HG02938 (cell line): ENCODE measurements around the gene TSFM.
A peak's percentile ranks its signal among the peaks of the same experiment; 100 is the strongest.

Experiments
- ATAC-seq: cut with Tn5 transposase; IDR thresholded peaks from one replicate; pipeline ENCODE4 v1.9.1; 2021; ENCODE audit warnings: mild to moderate bottlenecking, moderate library complexity; ENCODE audit not compliant: unreplicated experiment

Gene TSFM

DNA sequence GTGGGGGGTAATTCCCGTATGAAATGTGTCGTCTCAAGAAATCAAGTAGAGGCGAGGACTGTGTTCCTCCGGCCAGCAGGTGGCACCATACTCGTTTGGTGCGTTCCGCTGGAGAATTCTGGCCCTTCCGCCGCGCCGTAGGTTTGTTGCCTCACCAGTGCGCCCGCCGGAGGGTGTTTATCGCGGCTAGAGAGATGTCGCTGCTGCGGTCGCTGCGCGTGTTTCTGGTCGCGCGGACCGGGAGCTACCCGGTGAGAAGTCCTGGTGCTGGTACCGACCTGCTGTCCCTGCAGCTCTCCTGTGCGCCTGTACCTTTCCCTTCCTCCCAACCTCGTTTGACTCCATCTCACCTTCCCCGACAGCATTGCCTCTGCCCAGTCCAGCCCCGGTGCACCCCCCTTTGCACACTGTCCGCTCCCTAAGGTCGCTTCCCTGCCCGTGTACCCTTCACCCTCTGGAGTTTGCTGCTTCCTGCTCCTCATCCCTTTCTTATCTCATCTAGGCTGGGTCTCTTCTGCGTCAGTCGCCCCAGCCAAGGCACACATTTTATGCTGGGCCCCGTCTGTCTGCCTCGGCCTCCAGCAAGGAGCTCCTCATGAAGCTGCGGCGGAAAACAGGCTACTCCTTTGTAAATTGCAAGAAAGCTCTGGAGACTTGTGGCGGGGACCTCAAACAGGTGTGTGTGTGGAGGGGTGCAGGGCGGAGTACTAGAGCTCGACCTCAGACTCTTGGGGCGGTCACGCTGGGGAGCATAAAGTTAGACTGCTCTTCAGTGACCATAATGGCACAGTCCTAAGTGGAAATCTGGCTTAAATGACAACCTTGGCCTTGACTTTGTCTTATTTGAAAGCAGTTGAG lies at the start of gene TSFM:
Gene TSFM, plus strand, starts transcription at position 180 of the 858 bp plus-strand sequence. Its CDS starts 15 bp downstream, at position 195.
- ATAC-seq = peak; percentile 86

DNA sequence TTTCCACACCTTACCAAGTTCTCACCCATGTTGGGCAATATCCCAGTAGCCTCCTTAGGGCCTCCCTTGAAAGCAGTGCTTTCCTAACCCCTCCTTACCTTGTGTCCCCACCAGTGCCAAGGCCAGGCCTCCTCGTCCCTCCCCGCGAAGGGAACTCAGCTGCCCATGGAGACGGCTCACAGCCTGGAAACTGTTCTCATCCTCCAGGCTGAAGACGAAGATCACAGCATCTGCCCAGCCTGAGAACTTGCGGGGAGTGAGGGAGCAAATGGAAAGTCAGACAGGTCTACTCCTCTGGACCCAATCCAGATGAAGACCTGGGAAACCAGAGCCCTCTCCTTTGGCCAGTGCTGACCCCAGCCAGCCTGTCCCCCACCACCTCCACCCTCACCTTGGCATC lies 48.7 kb upstream of the TSFM start:
- ATAC-seq = no peak

DNA sequence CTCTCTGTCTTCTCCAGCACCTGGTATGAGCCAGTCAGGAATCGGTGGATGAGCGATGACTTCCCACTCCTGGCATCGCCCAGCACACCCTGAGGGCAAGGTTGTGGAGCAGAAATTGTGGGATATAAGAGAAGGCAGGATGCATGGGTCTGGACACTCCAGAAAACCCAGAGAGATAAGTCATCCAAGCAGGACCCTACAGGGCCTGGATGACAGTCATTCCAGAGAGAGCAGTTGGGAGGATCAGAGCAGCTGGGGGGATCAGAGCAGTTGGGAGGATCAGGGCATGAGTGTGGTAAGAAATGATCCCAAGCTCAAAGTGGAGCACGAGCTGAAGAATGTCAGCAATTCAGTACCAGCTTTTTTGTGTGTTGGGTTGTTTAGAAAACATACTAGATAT lies 48.0 kb upstream of the TSFM start:
- ATAC-seq = no peak

DNA sequence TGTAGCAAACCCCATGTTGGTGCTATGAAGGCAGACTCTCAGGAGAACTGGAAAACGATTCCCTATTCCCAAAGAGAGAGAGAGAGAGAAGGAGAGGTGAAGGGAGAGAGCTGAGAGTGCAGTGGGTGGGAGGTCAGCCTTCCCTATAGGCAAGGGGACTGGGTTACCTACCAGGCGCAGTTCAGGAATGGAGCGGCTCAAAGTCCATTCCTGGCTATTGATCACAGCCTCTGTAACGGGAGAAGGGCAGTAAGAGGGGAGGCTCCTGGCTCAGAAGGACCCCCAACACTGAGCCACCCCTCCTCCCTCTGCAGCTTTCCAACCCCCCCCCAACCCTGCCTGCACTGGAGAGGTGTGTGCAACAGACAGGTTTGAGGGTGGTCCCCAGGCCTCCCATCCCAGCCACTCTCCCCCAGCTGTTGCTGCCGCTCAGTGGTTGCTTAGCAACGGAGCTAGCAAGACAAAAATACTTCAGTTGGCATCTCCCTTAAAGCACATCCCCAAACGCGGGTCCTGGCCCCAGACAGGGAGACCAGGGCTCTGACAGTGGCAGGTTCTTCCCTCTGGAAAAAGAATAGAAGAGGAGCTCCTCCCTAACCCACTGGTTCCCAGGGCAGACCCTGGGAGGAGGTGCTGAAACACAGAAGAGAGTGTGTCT lies 47.3 kb upstream of the TSFM start:
- ATAC-seq = no peak

DNA sequence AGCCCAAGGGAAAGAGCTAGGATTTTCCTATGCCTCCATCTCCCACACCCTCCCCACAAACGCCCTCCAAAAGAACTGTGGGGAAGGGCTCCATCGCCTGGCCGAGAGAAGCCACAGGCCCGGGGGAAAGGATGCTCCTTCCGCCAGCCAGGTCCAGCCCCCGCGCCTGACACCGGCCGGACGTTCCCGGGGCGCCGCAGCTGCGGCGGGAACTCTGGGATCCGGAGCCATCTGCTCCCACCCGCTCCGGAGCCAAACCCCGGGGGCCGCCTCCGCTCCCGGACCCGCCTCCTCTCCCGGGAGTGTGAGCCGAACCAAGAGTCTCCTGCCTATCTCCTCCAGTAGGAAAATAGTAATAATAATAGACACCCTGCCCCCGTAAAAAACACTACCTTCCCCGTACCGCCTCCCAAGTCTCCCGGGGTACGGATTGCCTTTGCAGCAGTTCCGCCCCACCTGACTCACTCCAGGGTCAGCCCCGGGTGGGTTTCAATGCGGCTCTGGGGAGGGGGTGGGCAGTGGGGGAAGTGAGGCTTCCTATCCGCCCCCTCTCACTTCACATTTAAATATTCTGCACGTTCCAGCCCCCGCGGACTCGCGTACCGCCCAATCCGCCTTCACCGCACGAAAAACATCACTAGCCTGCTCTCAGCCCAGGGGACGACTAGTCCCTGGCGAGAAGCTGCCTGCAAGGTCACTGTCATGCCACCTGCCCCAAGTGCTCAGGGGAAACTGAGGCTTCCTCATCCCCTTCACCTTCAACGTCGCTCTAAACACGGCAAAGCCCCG lies 46.4 kb upstream of the TSFM start:
- no peak for ATAC-seq

DNA sequence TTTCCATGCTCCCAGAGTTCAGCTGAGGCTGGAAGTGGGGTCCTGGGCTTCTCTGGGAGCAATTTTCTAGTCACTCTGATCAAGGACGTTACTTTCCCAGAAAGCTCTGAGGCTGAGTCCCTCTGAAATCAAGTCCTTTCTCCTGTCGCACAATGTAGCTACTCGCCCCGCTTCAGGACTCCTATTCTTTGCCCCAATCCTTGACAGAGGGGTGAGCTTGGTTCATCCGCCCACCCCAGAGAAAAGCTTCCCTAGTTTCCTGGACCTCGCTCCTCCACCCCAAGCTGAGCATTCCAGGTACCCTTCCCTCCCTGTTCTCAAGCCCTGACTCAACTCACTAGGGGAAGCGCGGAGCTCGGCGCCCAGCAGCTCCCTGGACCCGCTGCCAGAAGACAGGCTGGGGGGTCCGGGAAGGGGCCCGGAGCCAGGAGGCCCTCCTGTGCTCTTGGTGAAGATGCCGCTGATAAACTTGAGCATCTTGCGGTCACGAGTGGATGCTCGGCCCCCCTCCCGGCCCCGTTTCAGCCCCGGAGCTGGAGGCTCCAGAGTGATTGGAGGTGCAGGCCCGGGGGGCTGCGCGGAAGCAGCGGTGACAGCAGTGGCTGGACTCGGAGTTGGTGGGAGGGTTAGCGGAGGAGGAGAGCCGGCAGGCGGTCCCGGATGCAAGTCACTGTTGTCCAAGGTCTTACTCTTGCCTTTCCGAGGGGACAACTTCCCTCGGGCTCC lies 45.7 kb upstream of the TSFM start:
- no peak for ATAC-seq

DNA sequence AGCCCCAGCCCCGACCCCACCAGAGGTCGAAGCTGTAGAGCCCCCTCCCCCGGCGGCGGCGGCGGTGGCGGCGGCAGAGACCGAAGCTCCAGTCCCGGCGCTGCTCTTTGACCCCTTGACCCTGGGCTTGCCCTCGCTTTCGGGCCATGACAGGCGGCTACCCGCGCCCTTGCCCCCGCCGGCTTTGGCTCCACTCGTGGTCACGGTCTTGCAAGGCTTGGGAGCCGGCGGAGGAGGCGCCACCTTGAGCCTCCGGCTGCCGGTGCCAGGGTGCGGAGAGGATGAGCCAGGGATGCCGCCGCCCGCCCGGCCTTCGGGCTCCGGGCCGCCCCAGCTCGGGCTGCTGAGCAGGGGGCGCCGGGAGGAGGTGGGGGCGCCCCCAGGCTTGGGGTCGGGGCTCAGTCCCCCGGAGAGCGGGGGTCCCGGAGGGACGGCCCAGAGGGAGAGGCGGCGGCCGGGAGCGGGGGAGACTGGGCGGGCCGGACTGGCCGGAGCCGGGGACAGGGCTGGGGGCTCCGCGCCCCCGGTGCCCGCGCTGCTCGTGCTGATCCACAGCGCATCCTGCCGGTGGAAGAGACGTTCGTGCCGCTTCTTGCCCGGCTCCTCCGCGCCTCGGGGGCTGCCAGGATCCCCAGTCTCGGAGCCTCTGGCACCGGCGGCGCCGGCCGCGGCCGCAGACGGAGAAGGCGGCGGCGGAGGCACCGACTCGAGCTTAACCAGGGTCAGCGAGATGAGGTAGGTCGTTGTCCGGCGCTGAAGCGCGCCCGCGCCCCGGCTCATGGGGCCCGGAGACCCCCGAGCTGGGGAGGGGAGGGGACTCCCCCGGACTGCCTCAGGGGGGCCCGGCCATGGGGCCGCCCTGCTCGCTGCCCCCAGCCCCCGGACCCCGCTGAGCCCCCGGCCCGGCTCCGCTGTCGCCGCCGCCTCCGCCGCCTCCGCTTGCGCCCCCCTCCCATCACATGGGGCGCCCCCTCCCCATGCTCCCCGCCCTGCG lies 44.8 kb upstream of the TSFM start:
- no peak for ATAC-seq

DNA sequence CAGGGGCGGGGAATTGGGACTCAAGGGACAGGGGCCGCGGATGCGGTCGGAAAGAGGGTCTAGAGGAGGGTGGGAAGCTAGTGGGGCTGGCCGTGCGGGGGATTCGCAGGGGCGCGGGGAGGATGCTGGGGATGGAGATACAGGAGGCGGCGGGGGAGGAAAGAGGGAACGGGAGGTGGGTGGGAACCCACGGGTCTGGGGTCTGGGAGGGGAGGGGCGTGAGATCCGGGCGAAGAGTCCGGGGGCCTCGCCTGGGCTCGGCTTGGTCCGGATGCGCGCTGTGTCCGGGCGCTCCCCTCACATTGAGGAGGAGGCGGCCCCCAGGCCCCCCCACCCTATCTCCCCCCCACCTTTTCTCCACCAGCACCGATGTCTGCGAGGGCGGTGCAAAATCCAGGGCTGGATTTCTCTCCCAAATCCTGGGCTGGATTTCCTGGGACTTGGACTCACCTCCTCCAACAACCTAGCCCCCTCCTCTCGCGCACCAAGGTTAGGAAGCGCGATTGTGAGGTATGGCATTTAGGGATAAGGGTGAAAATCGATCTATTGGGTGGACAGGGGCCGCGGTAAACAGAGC lies 43.8 kb upstream of the TSFM start, which contains the start of gene AGAP2:
Gene AGAP2, minus strand, starts transcription at position 82 of the 577 bp plus-strand sequence. CDS start 496 bp downstream, outside the sequence.
- ATAC-seq = no peak

DNA sequence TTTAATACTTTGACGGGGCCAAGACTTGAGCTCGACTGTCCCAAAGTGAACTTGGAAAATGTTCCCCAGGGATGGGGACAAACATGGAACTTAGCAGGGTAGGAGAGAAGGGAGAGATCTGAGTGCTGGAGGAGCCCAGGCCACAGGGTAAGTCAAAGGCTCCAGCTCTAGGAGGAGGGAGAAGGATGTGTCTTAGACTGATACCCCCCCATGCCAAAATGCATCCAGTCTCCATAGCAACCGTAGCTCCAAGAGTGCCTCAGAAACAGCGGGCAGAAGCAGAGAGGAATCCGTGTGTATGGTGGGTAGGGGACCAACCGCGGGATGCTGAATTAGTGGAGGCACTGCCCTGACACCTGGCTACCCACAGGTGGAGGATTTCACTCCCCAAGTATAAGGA lies 43.2 kb upstream of the TSFM start:
- no peak for ATAC-seq

DNA sequence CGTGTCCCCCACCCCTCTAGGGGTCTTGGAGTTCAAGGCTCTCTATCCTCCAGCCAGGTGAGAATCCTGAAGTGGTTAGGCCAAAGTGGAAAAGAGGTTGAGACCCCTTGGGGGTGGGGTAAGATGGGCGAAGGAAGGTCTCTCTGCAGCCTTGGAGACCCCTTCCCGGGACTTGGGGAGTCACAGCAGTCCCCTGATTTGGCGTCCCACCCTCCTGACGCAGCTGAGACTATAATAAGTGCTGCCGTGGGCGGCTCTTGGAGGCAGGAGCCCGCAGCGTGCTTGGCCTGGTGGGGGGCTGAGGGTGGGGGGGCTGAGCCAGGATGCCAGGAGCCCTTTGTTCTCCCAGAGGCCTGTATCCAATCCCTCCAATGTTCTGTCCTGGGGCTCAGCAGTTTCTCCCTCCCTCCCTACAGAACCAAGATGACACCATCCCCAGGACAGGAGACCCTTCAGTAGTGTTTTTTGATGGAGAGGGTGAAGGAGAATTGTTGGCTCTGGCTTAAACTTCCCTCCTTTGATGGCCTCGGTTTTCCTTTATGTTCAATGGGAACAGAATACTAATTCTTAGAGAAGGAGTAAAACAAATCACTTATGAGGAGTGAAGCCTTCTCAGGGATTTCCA lies 42.6 kb upstream of the TSFM start:
- ATAC-seq = no peak

DNA sequence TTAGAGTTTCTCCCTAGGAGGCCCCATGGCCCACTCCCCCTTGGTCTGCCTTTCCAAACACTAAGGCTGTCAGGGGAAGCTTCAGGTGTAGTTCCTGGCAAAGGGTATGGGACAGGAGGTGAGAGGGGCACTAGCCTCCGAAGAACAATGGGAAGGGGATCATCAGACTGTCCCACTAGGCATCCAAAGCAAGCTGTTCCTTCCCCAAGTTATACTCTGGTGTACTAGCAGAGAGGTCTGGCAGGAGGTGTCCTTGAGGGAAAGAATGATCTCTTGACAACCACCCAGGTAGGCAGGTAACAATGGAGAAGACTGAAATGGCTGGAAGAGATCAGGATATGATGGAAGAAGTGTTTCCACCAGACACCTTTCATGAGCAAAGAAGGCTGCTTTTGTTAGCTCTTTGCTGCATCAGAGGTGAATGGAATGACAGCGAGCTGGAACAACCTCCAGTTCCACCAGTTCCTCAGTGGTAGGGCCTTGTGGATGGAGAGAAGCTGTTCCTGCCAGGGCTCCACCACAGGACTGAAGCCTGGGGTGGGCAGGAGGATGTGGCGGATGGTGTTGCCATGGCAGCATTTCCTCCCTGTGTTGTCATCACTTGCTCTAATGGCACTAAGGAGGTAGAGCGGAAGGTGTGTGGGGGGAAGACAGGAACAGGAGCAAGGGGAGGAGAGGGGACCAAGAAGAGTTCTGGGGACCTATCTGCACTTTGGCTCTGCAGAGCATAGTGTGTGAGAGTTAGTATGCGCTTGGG lies 41.8 kb upstream of the TSFM start:
- ATAC-seq = peak; percentile 44

DNA sequence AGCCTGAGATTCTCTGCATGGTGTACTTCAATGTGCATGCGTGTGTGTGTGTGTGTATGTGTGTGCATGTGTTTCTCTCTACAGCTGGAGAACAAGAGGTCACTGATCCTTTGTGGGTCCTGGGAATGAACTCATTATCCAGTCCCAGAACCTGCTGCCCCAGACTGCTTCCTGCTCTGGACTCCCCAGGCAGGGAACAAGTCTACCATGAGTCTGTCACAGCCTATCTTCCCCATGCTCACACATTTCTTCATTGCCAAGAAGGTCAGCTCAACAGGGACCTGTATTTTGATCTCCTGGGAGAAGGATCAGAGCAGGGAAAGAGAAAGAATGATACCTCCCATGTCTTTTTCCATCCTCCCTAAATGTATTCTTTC lies 41.2 kb upstream of the TSFM start:
- no peak for ATAC-seq

DNA sequence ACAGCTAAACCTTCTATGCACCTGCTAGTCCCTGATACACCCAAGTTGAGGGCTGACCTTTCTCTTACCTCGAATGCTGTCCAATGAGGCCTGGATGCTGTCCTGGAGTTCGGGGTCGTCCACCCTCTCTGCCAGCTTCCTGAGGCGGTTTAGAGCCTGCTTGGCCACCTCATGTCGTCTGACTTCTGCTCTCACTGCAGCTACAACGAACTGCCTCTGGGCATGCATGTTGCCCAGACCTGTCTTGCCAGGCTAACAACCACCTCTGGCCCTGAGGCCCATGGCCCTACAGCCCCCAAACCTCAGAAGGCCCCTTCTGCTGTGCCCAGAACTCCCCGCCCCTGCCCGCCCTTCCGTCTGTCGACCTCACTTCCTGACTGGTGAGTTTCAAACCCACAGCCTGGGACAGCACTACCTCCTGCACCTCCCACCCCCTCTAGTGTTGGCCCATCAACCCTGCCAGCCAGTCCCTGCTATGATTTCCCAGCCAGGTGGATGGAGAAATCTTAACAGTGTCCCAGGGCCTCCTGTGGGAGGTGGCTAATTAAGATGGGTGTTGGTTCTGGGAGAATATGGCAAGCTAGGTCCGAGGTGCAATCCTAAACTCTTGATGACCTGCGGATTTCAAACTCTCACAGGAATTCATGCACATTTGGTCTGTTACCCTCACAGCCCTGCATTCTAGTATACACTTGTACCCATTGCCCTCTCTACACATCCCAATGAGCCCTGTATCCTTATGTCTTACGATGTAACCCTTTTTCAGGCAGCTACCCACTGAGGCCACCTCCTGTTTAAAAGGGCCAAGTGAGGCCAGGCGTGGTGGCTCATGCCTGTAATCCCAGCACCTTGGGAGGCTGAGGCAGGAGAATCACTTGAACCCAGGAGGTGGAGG lies 40.5 kb upstream of the TSFM start:
- ATAC-seq = peak; percentile 44

DNA sequence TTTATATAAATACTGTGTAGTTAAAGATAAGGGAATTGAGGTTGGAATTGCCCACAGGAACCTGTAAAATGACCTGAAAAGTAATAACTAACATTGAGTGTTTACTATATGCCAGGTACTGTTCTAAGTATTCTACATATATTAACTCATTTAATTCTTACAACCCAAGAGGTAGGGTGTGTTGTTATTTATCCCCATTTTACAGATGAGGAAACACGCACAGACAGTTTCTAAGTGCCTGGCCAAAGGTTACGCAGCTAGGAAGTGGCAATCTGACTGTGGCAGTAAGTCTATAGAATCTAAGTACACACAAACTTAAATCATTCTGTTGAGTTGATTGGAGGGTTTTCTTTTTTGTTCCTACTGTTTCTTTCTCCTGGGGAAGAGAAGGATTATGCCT lies 38.8 kb upstream of the TSFM start:
- ATAC-seq = no peak

DNA sequence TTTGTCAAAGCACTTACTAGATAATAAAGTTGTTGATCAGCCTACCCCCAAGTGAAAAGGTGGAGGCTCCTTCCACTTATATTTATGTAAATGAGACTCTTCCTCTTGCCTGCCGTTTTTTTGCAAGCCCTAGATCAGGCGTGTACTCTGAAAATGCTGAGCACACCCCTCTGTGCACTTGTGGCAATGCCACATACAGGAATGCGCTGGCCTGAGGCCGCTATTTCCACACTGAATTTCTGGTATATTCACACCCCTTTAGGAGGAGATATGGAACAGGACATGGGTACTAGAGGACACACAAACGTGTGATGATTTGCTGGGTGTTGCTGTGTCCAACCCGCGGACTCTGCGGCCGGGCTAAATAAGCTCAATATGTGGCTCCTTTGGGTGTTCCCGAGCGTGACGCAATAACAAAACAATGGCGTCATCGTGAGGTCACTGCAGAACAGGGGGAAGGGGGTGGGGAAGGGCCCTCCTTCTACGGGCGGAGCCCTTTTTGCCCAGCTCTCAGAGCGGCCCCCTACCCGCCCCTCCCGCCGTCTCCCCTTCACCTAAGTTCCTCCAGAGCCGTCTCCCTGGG lies 38.3 kb upstream of the TSFM start:
- ATAC-seq = peak; percentile 42

DNA sequence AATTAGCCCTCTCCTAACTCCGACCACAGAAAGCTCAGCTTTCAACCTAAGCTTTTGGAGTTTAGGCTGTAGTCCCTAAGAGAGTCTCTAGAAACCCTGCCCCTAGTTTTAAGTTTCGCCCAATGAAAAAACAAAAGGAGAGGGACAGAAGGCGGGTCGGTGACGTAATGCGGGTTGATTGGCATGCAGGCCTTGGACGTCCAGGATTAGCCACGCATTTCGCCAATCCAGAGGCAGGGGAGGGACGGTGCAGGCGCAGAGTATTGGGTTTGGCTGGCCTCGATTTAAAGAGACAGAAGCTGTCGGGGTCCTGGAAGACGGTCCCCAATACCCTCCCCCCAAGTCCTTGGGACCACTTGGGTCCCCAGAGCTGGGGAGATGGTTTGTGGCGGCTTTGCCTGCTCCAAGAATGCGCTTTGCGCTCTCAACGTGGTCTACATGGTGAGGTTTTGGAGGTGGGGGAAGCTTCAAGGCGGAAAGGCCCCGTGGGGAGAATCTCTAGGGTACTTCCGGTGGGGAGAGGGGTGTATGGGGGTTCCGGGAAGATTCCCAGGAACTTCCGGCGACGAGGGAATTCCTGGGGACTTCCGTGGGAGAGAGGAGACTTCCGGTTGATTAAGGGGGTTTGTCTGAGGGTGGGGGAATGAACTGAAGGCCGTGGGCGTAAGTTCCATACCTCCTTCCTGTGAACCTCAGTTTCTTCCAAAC lies 37.7 kb upstream of the TSFM start, which contains the start of gene TSPAN31:
Gene TSPAN31, plus strand, starts transcription at position 263 of the 708 bp plus-strand sequence. Its CDS starts 116 bp downstream, at position 379.
- ATAC-seq = peak; percentile 73
